Stimulated activated CD4-positive, alpha-beta T cell treated with anti-CD3 and anti-CD28 coated beads, Interleukin-15, amount 100 ng/mL, for 1 hour (primary cell): ENCODE measurements around the gene CCNL1.
A peak's percentile ranks its signal among the peaks of the same experiment; 100 is the strongest.
"Not testable (repeated sequence)": the region's sequence is repeated elsewhere in the genome, so short reads cannot be mapped to it uniquely, and the experiment has no call there.

ENCODE experiments used
- DNase-seq, 2 donors: peaks; one replicate each; pipeline ENCODE4 v3.0.0-alpha.2; 2020; ENCODE audit warnings: low read depth in 1 of 2, low spot score in 1 of 2

CCNL1 gene

DNA sequence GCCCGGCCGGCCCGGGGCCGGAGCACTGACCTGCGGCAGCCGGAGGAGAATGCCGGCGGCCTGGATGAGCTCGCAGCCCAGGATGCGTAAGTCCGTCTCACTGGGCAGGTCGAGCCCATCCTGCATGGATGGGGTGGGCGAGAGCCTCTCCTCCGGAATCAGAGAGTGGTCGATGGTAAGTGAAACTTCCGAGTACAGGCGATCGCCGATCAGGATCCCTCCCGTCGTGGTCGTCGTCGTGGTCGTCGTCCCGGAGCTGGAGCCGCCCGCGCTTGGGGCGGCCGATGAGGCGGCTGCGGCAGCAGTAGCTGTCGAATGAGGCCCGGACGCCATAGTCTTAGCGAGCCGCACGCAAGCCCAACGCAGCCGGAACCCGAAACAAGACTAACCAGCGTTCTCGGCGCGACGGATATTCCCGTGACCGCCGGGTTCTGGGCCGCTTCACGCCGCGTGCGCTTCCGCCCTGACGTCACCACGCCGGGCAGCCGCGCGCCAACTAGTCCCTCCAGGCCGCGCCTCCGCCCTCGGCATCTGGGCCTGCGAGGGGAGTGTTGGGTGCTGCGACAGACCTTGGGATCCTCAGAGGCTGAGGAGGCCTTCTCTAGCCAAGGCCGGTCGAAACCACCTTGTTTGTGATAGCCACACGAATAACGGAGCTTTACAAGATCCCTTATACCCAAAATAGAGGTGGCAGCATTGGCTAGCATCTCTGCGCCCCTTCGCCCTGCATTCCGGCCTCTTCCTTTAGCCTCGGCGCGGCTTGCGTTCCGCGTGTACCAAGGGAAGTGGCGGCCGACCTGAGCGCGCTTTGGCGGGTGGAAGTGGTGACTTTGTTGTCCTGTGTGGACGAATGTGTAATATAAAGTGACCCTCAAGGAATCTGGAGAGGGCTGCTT lies at the start of gene CCNL1:
Gene CCNL1, minus strand, starts transcription at position 386 of the 896 bp plus-strand sequence. Its CDS starts 53 bp downstream, at position 333.
- peak; percentile 92 to 95 for DNase-seq

DNA sequence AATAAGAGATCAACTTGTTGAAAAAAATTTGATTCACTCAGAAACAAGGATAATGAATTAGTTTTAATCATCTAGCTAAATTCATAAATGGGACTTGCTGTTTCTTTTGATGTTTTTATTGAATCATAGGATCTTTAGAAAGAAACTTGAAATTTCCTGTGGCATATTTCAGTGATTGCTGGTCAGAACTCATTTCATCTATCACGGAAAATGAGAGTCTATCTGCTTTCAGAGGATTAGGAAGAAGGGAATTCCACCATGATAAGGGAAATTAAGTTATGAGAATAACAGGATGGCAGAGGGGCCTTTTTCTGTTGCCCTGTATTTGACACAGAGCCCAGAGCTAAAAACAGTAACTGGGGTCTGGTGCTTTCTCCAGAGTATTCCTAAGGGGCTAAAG lies 44.9 kb upstream of the CCNL1 start:
- no peak for DNase-seq

DNA sequence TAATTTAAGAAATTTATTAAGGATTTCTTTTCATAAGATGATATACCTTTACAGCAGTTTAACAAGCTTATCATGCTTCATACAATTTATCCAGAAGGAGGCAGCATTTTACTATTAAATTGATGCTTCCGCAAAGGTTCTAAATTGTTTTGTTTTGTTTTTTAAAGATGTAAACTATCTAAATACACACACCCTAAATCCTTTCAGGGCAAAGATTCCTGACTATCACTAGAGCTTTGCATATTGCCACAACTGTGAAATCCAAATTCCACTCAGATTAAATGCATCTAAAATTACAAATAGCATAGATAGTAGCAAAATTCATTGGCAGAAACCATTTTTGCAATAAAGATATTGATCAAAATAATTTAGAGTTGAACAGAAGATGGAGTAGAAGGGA lies 44.5 kb upstream of the CCNL1 start:
- DNase-seq = no peak

DNA sequence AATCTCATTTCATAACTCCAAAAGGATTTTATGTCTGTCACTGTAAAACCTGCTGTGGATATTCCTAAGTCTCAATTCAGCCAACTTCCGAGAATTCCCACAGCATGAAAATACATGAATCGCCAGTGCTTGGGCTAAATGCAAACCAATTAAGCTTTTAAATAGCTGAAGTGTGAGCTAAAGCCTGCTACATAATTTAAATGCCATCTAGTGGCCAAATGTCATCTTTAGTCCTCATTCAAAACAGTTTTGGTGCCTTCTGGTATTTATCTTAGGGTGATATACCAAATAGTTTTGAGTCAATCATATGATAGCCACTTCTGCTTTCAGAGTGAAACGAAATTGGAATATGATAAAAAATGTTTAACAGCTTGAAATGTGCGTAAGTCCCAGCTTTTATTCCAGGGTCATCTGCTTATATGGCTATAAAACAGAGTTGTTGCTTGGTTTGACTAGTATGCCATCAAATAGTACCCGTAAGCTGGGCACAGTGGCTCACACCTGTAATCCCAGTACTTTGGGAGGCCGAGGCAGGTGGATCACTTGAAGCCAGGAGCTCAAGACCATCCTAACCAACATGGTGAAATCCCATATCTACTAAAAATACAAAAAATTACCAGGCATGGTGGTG lies 41.8 kb upstream of the CCNL1 start:
- no peak for DNase-seq

DNA sequence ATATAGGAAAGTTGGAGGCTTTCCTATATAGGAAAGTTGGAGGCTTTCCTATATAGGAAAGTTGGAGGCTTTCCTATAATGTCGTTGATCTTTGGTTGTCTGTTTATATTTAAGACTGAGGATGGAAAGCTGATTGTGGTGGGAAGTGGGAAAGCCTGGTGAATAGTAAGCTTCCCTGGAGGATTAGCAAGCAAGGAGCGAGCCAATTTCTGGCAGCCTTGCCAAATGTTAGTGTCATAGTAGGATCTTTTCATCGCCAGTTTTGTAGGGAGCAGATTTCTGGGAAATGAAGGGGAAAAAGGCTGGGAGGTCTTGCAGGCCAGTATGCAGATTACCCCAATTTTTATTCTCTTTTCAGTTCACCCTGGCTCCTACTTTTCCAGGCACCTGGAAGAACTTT lies 39.9 kb upstream of the CCNL1 start:
- no peak for DNase-seq

DNA sequence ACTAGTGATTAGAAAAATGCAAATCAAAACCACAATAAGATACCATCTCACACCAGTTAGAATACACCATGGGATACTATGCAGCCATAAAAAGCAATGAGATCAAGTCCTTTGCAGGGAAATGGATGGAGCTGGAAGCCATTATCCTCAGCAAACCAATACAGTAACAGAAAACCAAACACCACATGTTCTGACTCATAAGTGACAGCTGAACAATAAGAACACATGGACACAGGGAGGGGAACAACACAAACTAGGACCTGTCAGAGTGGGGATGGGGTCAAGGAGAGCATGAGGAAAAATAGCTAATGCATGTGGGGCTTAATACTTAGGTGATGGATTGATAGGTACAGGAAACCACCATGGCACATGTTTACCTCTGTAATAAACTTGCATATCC lies 36.0 kb upstream of the CCNL1 start:
- no peak for DNase-seq

DNA sequence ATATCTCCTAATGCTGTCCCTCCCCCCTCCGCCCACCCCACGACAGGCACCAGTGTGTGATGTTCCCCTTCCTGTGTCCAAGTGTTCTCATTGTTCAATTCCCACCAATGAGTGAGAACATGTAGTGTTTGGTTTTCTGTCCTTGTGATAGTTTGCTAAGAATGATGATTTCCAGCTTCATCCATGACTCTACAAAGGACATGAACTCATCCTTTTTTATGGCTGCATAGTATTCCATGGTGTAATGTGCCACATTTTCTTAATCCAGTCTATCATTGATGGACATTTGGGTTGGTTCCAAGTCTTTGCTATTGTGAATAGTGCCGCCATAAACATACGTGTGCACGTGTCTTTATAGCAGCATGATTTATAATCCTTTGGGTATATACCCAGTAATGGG lies 31.2 kb upstream of the CCNL1 start:
- DNase-seq = not testable (repeated sequence)

DNA sequence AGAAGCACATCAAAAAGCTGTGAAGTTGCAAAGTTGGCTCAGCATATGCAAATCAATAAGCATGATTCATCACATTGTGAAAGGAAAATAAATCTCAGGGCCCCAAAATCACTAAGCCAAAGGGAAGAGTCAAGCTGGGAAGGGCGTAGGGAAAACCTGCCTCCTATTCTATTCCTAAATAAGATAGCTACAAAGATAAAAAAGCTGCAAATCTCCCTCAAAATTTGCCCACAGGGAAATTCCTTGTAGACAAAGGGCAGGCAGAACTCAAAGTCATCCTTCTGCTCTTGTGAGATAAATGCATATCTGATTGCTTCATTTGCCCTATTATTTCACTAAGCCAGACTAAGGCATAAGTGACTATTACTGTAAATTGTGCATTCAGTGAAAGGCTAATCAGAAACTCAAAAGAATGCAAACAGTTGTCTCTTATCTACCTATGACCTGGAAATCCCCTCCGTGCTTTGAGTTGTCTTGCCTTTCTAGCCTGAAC lies 30.5 kb upstream of the CCNL1 start:
- DNase-seq = no peak

DNA sequence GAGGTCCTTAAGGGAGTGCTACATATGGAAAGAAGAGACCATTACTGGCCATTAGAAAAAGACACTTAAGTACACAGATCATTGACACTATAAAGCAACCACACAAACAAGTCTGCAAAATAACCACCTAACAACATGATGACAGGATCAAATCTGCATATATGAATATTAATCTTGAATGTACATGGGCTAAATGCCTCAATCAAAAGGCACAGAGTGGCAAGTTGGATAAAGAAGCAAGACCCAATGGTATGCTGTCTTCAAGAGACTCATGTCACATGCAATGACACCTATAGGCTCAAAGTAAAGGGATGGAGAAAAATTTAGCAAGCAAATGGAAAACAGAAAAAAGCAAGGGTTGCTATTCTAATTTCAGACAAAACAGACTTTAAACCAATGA lies 28.4 kb upstream of the CCNL1 start:
- DNase-seq = no peak

DNA sequence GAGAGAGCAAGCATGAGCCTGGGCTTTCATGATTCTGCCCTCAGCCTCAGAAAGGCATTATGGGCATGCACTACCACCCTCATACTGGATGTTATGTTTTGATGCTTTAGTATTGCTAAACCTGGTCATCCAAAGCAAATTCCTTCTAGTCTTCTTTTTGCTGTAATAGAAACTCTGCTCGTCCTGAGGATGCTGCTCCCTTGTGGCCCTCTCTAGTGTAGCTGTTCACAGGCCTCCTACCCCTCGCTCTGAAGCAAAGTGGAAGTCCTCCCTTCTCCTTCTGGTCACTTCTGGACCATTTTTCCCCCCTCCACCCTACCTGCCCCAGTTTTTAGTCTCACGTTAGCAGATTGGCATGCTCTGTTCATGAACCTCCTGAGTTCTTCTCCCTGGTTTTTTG lies 22.9 kb upstream of the CCNL1 start:
- DNase-seq = no peak

DNA sequence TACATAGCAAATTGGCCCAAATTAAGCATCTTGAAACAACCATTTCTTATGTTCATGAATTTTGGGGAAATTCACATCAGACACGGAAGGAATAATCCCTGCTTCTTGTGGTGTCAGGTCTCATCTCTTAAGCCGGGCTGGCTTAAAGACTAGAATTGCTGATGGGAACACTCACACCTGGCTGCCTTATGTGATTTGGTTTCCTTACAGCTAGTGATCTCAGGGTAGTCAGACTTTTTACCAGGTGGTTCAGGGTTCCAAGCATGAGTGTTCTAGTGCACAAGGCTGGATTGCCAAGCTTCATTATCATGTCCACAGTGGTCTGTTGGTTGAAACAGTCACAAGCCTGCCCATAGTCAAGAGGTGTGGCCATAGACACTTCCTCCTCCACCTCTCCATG lies 20.3 kb upstream of the CCNL1 start:
- no peak for DNase-seq

DNA sequence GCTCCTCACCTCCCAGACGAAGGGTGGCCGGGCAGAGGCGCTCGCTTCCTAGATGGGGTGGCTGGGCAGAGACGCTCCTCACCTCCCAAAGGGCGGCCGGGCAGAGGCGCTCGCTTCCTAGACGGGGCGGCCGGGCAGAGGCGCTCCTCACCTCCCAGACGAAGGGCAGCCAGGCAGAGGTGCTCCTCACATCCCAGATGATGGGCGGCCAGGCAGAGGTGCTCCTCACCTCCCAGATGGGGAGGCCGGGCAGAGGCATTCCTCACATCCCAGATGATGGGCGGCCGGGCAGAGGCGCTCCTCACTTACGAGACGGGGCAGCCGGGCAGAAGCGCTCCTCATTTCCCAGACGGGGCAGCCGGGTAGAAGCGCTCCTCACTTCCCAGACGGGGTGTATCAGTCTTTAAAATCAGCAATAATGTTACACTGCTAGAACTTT lies 19.4 kb upstream of the CCNL1 start:
- DNase-seq = no peak

DNA sequence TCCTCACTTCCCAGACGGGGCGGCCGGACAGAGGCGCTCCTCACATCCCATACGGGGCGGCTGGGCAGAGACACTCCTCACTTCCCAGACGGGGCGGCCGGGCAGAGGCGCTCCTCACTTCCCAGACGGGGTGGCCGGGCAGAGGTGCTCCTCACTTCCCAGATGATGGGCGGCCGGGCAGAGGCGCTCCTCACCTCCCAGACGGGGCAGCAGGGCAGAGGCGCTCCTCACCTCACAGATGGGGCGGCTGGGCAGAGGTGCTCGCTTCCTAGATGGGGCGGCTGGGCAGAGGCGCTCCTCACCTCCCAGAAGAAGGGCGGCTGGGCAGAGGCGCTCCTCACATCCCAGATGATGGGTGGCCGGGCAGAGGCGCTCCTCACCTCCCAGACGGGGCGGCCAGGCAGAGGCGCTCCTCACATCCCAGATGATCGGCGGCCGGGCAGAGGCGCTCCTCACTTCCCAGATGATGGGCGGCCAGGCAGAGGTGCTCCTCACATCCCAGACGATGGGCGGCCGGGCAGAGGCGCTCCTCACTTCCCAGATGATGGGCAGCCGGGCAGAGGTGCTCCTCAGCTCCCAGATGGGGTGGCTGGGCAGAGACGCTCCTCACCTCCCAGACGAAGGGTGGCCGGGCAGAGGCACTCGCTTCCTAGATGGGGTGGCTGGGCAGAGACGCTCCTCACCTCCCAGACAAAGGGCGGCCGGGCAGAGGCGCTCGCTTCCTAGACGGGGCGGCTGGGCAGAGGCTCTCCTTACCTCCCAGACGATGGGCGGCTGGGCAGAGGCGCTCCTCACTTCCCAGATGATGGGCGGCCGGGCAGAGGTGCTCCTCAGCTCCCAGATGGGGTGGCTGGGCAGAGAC lies 18.8 kb upstream of the CCNL1 start:
- not testable (repeated sequence) for DNase-seq

DNA sequence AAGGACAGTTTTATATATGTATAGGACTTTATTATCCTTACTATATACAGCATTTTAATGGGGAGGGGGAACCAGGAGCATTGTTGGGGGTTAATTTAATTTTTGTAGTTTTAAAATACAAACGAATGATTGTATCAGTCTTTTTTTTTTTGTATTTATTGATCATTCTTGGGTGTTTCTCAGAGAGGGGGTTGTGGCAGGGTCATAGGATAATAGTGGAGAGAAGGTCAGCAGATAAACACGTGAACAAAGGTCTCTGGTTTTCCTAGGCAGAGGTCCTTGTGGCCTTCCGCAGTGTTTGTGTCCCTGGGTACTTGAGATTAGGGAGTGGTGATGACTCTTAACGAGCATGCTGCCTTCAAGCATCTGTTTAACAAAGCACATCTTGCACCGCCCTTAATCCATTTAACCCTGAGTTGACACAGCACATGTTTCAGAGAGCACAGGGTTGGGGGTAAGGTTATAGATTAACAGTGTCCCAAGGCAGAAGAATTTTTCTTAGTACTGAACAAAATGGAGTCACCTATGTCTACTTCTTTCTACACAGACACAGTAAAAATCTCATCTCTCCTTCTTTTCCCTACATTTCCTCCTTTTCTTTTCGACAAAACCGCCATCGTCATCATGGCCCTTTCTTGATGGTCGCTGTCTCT lies 18.0 kb upstream of the CCNL1 start:
- DNase-seq = not testable (repeated sequence)

DNA sequence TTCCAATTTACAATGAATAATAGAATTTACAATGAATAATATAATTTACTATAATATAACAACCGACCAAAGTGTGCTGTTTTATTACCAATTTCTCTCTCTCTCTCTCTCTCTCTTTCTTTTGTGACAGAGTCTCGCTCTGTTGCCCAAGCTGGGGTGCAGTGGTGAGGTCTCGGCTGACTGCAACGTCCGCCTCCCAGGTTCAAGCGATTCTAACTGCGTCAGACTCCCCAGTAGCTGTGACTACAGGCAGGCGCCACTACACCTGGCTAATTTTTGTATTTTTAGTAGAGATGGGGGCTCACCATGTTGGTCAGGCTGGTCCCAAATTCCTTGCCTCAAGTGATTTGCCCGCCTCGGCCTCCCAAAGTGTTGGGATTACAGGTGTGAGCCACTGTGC lies 17.0 kb upstream of the CCNL1 start:
- no peak for DNase-seq

DNA sequence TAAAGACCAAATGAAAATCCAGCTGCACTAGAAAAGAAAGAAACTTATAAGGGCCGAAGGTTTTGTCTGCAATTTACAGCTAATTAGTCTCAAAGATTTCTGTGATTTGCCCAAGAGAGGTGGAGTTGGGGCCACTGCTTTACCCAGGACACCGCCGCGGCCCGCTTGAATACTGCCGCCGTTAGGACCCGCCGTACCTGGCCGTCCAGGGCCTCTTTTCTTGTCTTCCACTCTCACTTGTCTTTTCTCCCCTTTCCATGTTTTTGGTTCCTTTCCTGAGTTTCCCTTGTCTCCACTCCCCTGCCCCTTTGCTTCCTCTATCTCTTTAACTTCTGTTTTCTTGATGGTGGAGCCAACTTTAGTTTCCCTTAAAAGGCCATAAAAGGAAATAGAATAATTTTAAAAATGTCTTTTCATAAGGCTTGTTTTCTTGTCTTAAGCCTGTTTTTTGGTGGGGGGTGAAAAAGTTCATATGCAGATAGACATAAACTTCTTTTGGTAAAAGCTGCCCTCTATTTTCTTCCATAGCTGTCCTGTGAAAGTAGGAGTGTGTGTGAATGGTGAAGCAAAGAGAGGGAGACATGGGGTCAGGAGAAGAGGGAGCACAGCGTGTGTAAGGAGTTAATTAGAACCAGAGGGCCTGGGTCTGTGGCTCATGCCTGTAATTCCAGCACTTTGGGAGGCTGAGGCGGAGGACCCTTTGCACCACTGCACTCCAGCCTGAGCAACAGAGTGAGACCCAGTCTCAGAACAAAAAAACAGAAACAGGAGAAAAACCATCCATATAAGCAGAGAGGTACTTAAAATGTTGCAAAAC lies 16.0 kb upstream of the CCNL1 start:
- no peak for DNase-seq

DNA sequence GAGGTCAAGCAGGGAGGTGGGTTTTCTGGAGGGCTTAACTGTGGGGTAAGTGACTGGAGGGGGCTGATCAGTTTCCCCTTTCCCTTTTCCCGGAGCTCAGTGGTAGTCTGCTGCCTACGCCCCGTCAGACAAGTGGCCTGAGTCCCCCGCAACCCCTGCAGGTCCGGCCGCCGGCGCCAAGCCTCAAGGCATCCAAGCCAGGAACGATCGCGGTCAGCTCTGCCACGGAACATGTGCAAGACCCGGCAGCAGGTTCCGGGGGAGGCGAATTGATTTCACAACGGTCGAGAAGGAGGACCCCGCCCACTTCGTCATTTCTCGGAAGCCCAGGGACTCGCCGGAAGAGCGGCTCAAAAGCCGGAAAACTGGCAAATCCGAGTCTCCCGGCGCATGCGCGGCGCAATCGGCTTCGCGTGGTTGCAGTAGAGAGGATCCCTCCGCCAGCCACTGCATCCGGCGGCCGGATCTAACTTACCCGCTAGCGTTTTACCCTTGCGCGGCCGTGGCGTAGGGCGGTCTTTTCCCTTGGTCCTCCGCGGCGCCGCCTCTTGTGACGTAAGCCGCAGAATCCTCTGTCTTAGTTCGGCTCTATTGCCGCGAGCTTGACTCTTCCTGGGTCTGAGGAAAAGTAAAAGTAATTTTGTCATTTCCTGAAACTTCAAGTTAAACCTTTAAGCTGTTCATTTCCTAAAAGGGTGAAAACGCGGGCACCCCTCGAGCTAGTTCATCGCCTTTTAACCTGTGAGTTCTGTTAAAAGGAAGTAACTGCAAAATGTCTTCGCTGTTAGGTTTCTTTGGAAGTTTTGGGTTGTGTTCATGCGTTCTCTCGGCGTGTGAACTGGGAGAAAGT lies 14.9 kb upstream of the CCNL1 start:
- DNase-seq = peak; percentile 92 to 95

DNA sequence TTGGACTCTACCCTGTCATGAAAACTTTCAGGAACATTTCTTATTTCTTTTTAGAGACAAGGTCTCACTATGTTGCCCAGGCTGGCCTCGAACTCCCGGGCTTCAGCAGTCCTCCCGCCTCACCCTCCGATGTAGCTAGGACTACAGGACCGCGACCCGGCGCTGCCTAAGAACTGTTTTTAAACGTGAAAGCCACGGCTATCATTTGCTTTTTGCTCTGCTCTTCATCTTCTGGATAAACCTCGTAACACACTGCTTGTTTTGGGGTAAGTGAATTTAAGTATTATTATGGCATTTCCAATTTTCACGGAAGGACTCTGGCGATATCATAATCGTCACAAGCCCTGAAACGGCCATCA lies 14.3 kb upstream of the CCNL1 start:
- DNase-seq = no peak

DNA sequence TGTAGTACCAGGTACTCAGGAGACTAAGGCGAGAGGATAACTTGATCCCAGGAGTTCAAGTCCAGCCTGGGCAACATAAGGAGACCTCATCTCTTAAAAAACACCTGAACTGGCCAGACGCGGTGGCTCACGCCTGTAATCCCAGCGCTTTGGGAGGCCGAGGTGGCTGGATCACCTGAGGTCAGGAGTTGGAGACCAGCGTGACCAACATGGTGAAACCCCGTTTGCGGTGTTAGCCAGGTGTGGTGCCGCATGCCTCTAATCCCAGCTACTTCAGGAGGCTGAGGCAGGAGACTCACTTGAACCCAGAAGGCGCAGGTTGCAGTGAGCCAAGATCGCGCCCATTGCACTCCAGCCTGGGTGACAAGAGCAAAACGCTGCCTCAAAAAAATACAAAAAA lies 13.4 kb upstream of the CCNL1 start:
- DNase-seq = not testable (repeated sequence)
